ENCODE results near the gene CILP2.

Gene CILP2

DNA sequence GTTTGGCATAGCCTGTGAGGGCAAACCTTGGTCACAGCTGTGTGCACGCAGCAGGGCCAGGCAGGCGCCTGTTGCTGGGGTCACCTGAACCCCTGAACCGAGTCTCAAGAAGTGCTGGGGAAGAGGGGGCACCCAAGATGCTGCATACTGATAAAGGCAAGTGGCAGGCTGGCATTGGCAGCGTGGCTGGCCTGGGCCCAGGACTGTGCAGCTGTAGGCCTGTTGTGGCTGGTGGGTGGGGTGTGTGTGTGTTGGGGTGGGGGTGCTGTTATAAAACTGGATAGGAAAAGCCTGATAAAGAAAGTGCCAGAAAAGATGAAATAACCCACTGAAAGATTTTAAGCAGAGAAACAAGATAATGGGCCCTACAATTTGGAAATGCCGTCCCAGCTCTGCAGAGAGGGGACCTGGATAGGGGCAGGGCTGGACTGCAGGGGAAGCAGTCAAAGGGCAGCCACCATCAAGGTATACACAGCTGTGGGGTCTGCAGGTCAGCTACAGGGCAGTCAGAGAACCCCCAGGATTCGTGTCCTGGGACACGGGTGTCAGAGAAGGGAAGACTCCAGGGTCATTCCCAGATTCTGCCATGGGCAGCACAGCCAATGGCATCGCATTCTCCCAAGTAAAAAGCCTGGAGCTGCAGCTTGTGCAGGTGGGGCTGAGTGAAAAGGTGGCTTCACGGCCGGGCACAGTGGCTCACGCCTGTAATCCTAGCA, 33.2 kb downstream of the CILP2 start:
- DNase-seq, result no peak

GRCh38 chr19:19575411-19575810, 37.3 kb downstream of the CILP2 start:
- DNase-seq, result no peak

DNA sequence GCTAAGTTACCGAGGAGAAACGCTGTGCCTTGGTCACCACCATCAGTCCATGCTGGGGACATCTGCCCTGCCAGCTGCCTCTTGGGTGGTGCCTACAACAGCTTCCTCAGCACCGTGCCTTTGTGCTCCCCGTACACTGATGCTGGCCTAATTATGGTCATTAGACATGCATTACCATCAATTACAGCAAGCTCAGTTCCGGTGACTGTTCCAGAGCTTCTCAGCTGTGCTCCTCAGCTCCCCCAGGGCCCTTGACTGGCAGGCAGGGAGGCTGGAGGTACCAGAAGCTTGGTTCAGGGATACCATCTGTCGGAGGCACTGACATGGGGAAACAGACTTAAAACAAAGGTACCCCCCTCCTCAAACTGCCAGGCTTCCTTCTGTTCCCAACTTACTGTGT, 40.2 kb downstream of the CILP2 start:
- DNase-seq, result no peak

DNA sequence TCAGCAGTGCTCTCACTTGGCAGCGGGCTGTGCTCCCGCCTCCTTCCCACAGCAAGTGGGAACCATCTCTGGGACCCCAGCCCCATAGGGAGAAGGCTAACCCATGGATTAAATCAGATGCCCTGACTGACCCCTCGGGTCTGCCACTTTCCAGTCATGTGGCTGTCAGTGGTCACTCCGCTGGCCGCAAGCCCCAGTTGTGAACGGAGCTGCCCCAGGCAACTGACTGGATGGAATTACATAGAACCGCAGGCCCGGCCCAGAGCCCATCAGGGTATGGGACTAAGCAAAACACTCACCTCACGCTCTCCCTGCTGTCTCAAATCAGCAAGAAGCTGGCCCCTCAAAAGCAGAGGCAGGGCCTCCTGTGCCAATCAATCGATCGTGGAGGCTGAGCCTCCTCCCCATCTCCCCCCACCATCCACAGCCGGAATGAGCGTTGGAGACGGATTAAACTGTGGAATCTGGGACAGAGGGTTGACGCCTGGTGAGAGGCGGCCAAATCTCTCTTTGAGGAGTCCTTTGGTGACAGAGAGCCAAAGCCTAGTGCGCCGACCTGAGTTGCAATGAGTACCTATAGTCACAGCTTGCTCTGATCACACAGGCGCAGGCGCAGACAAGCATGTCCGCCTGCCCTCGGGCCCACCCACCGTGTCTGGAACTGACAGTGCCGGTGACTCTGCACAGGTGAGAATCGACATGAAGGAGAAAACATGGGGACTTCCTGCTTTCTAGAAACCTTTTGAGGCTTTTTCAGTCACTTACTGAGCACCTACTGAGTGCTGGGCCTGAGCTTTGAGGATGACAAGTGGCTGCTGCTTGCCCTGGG, 41.7 kb downstream of the CILP2 start:
- DNase-seq, result no peak

- no peak for DNase-seq
These were observed 42.4 kb downstream of the CILP2 start for GRCh38 chr19:19580418-19580817.

- no peak for DNase-seq
These were observed 43.3 kb downstream of the CILP2 start for GRCh38 chr19:19581391-19581790.

- no peak for DNase-seq
These were observed 44.4 kb downstream of the CILP2 start for GRCh38 chr19:19582471-19582870.

GRCh38 chr19:19584356-19584755, 46.3 kb downstream of the CILP2 start:
- no peak for DNase-seq

DNA sequence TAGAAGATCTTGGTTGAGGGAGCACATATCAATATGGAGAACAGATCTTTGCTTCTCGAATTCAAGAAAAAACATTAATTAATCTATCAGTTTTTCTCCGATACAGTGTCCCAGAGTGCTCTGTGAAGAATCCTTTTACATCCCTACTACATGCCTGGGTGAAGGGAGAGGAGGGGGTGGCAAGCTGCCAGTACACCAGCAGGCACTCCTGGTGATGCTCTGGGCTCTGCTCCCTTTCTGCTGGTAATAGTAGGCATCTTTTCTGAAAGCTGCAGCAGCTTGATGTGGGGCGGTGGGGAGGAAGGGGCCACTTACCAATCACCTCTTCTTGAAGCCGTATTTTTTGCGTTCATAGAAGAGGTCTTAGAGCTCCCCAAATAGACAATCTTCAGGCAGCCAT, 49.7 kb downstream of the CILP2 start:
- no peak for DNase-seq

- DNase-seq, result no peak
These were observed 50.5 kb downstream of the CILP2 start for GRCh38 chr19:19588546-19588945.

- DNase-seq, result peak in 1 of 2 donors; percentile 41
These were observed 53.2 kb downstream of the CILP2 start for GRCh38 chr19:19591133-19591825.

DNA sequence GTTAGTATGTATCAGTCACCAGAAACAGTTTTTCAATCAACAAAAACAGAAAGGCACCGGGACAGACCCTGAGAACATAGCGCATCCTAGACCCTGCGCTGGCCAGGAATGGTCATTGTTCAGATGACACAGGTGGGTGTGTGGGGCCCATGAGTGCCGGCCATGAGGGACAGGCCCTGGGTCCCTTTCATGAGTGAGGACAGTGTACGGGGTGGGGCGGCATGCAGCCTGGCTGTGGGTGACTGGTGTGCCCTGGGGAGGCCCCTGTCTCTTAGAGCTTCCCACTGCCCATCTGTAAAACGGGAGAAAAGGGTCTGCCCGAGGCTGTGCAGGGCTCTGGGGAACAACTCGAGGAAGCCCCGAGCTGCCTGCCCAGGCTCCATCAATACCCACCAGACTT, 54.6 kb downstream of the CILP2 start:
- no peak for DNase-seq

DNA sequence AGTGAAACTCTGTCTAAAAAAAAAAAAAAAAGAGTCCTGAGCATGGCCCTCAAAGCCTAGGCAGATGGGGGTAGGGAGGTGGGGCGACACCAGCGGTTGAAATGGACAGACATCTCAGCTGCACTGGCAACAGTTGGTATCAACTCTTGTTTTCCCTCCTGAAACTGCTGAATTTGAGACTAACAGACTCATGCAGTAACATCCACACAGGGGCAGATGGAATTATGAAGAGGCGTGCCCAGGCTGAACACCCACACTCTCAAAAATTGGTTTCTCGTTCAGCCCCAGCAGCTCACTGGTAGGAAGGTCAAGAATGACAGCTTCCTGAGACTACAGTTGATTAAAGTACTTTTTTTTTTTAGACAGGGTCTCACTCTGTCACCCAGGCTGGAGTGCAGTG, 56.3 kb downstream of the CILP2 start:
- DNase-seq, result no peak

DNA sequence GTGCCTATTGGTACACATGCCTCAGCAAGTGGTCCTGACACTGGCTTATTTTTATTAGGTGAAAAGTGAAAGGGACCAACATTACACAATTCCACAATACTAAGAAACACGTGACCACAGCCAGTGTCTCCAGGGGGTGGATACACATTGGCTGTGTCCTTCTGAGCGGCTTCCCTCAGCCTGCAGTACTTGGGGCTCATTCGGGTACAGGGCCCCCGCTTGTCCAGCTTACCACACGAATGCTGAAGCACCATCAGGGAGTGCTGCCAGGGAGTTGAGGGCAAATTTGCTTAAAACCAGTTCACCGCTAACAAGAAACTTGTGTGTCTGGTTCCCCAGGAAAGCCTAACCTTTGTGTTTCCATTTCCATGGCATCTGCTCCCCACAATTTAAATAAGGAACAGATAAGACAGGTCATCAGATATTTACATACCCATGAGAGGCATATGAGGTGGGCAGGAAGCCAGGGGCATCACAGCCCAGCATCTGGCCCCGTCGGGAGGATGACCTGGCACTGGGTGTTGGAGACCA, 57.2 kb downstream of the CILP2 start:
- no peak for DNase-seq

All from bone marrow (tissue), 2 donors.